Activated CD8-positive, alpha-beta memory T cell treated with anti-CD3 and anti-CD28 coated beads, Interleukin-2, amount 50 U/mL, for 24 hours (primary cell): ENCODE results near the gene MIPEP.

Experiments
- DNase-seq: peaks from one replicate; pipeline ENCODE4 v3.0.0-alpha.2; 2020; ENCODE audit errors: extremely low read depth

Gene MIPEP

GRCh38 chr13:23852351-23852750, 36.8 kb downstream of the MIPEP start:
- DNase-seq = no peak

GRCh38 chr13:23851106-23851505, 38.1 kb downstream of the MIPEP start:
- no peak for DNase-seq

- DNase-seq = no peak
Measured at GRCh38 chr13:23850134-23850533, 39.1 kb downstream of the MIPEP start.

- DNase-seq = no peak
Measured at GRCh38 chr13:23849670-23850069, 39.5 kb downstream of the MIPEP start.

- no peak for DNase-seq
Measured at GRCh38 chr13:23848646-23849141, 40.5 kb downstream of the MIPEP start.

GRCh38 chr13:23848019-23848418, 41.2 kb downstream of the MIPEP start:
- no peak for DNase-seq

- DNase-seq = no peak
Measured at GRCh38 chr13:23847497-23847896, 41.7 kb downstream of the MIPEP start.

- DNase-seq = no peak
Measured at GRCh38 chr13:23845105-23845725, 44.0 kb downstream of the MIPEP start.

- no peak for DNase-seq
Measured at GRCh38 chr13:23844132-23844531, 45.1 kb downstream of the MIPEP start.

- DNase-seq = no peak
Measured at GRCh38 chr13:23843436-23843835, 45.8 kb downstream of the MIPEP start.

GRCh38 chr13:23842406-23842805, 46.8 kb downstream of the MIPEP start:
- DNase-seq = no peak

GRCh38 chr13:23833733-23834611, 55.2 kb downstream of the MIPEP start:
- no peak for DNase-seq

GRCh38 chr13:23828866-23829265, 60.3 kb downstream of the MIPEP start:
- DNase-seq = no peak

GRCh38 chr13:23828086-23828485, 61.1 kb downstream of the MIPEP start:
- DNase-seq = no peak

GRCh38 chr13:23825179-23825578, 64.0 kb downstream of the MIPEP start:
- DNase-seq = no peak

GRCh38 chr13:23824371-23824770, 64.8 kb downstream of the MIPEP start:
- no peak for DNase-seq

GRCh38 chr13:23822252-23822824, 66.9 kb downstream of the MIPEP start:
- DNase-seq = no peak

GRCh38 chr13:23820530-23820929, 68.7 kb downstream of the MIPEP start:
- DNase-seq = no peak

- no peak for DNase-seq
Measured at GRCh38 chr13:23817830-23818229, 71.4 kb downstream of the MIPEP start.

- DNase-seq = no peak
Measured at GRCh38 chr13:23817136-23817535, 72.1 kb downstream of the MIPEP start.

GRCh38 chr13:23813635-23814034, 75.6 kb downstream of the MIPEP start:
- no peak for DNase-seq

- no peak for DNase-seq
Measured at GRCh38 chr13:23811366-23812062, 77.7 kb downstream of the MIPEP start.
